RWPE1 (cell line): Measurements from ENCODE around the gene CPLX1.

ENCODE experiments used
- CTCF ChIA-PET: fragments of 350-600 bp; sonication (Branson Sonifier 250); formaldehyde crosslinking; extraction: SDS; loops from one replicate; lab custom pipeline; 2021; lab: Yijun Ruan, JAX
- POLR2A ChIA-PET: fragments of 400-600 bp; formaldehyde crosslinking; extraction: SDS; loops from one replicate; lab custom pipeline; 2020; ENCODE audit warnings: antibody characterized with exemption; ENCODE audit not compliant: low non-redundant PET; lab: Yijun Ruan, JAX
- DNase-seq: peaks from one replicate; pipeline ENCODE4 v3.0.0; 2012; ENCODE audit warnings: low spot score
- H3K27ac ChIP-seq: fragments of 450-650 bp; 2 replicates; pipeline ENCODE4 v1.5.1; 2017
- CTCF ChIP-seq: fragments of 450-650 bp; conservative IDR thresholded peaks from 2 replicates; pipeline ENCODE4 v1.5.1; 2017; ENCODE audit warnings: low read depth, mild to moderate bottlenecking

Gene CPLX1

GRCh38 chr4:822361-823175 is 3.4 kb downstream of the CPLX1 start:
- DNase-seq: no peak
- ChIA-PET CTCF (interaction anchor here (0.6 kb wide), 1 partner anchor 80 kb away, joined by 3 read pairs; no protein-coding TSS in a partner anchor), POLR2A (no interaction called here)
- no peak overlapping the region for H3K27ac ChIP-seq
- no peak for TF ChIP-seq CTCF

- ChIA-PET POLR2A (no interaction called here), CTCF (no interaction called here)
- H3K27ac ChIP-seq: no peak overlapping the region
- no peak for DNase-seq
- TF ChIP-seq CTCF: no peak
Measured at GRCh38 chr4:821631-822030, 4.3 kb downstream of the CPLX1 start.

GRCh38 chr4:821181-821591 is 4.7 kb downstream of the CPLX1 start:
- TF ChIP-seq CTCF: no peak

GRCh38 chr4:820230-821172 is 5.4 kb downstream of the CPLX1 start:
- TF ChIP-seq CTCF: no peak
- no peak overlapping the region for H3K27ac ChIP-seq
- ChIA-PET POLR2A (no interaction called here), CTCF (interaction anchor here (0.6 kb wide), 1 partner anchor 209 kb away, joined by 6 read pairs; no protein-coding TSS in a partner anchor)
- no peak for DNase-seq

More at GRCh38 chr4:821181-821591, 4.7 kb downstream of the CPLX1 start:
- ChIA-PET POLR2A (no interaction called here), CTCF (no interaction called here)
- no peak overlapping the region for H3K27ac ChIP-seq
- DNase-seq: no peak

- no peak overlapping the region for H3K27ac ChIP-seq
- DNase-seq: no peak
- CTCF ChIA-PET: interaction anchor here (0.6 kb wide), 1 partner anchor 208 kb away, joined by 6 read pairs; no protein-coding TSS in a partner anchor
- POLR2A ChIA-PET: no interaction called here
- no peak for TF ChIP-seq CTCF
Measured at GRCh38 chr4:819401-820229, 6.3 kb downstream of the CPLX1 start.
